H1 (cell line): Measurements from ENCODE around the gene CCDC33. TPM values are rescaled to one million over a fixed set of nuclear protein-coding genes. Genes with fewer than 3 reads are reported as not detected.
A peak's percentile ranks its signal among the peaks of the same experiment; 100 is the strongest.

Experiments used
- CTCF ChIA-PET: fragments of 300-600 bp; sonication (Branson Sonifier 250); formaldehyde crosslinking; loops from one replicate; lab custom pipeline; 2021; ENCODE audit not compliant: partially characterized antibody; lab: Charles Lee
- POLR2A ChIA-PET: fragments of 300-600 bp; sonication (Branson Sonifier 250); formaldehyde crosslinking; loops from one replicate; lab custom pipeline; 2021; ENCODE audit warnings: inconsistent platforms; ENCODE audit not compliant: partially characterized antibody; lab: Charles Lee
- DNase-seq, 2 experiments: peaks; one replicate each; pipeline versions ENCODE4 v3.0.0 to v3.0.0-alpha.2; 2010 to 2022; ENCODE audit warnings: low spot score in 2 of 2, low read depth in 1 of 2, mixed read lengths in 1 of 2
- FAIRE-seq: peaks from 2 replicates; lab custom pipeline; 2011; peaks lifted over from hg19 to GRCh38; lab: Jason Lieb, UNC
- H2AFZ ChIP-seq: 2 replicates; pipeline ENCODE4 v1.8.1; 2012; ENCODE audit warnings: low read length, inconsistent platforms
- H2AK5ac ChIP-seq: 2 replicates; pipeline ENCODE4 v1.6.1; 2013; ENCODE audit warnings: low read depth, low read length
- H2BK120ac ChIP-seq: replicated peaks from 2 replicates; pipeline ENCODE3; 2013; ENCODE audit warnings: low read depth, low read length, inconsistent platforms
- H2BK12ac ChIP-seq: 2 replicates; pipeline ENCODE4 v1.6.1; 2013; ENCODE audit warnings: low read depth, low read length
- H2BK15ac ChIP-seq: 2 replicates; pipeline ENCODE4 v1.6.1; 2013; ENCODE audit warnings: low read length
- H2BK20ac ChIP-seq: 2 replicates; pipeline ENCODE4 v1.6.1; 2013; ENCODE audit warnings: low read length
- H2BK5ac ChIP-seq: 2 replicates; pipeline ENCODE4 v1.6.1; 2013; ENCODE audit warnings: low read depth, low read length
- H3K14ac ChIP-seq: 2 replicates; pipeline ENCODE4 v1.6.1; 2013; ENCODE audit warnings: inconsistent platforms; ENCODE audit not compliant: insufficient read length
- H3K18ac ChIP-seq: 2 replicates; pipeline ENCODE4 v1.6.1; 2013; ENCODE audit warnings: low read length; ENCODE audit errors: extremely low read depth
- H3K23ac ChIP-seq: 2 replicates; pipeline ENCODE4 v1.6.1; 2013; ENCODE audit warnings: inconsistent platforms; ENCODE audit not compliant: insufficient read length
- H3K23me2 ChIP-seq: 2 replicates; pipeline ENCODE4 v1.6.1; 2013; ENCODE audit warnings: low read depth, low read length
- H3K27ac ChIP-seq: 2 replicates; pipeline ENCODE4 v1.6.1; 2011; ENCODE audit warnings: low read depth, low read length, inconsistent platforms
- H3K27me3 ChIP-seq, 4 experiments: replicated peaks in 1 of 4; 1 replicate in 1 of 4; 2 replicates in 3 of 4; pipeline versions ENCODE4 v1.6.1 to v1.8.1; 2011 to 2013; ENCODE audit warnings: low read length in 3 of 4, mild to moderate bottlenecking in 3 of 4, inconsistent platforms in 2 of 4, mixed read lengths in 2 of 4, moderate library complexity in 1 of 4; ENCODE audit not compliant: control insufficient read depth in 3 of 4, insufficient read depth in 3 of 4; ENCODE audit errors: extremely low read depth in 1 of 4
- H3K36me3 ChIP-seq, 4 experiments: 2 replicates each; pipeline versions ENCODE4 v1.6.1 to v1.8.1; 2011 to 2013; ENCODE audit warnings: mild to moderate bottlenecking in 4 of 4, low read length in 3 of 4, moderate library complexity in 2 of 4, control low read depth in 1 of 4, inconsistent platforms in 1 of 4; ENCODE audit not compliant: insufficient read depth in 4 of 4, control insufficient read depth in 2 of 4
- H3K4ac ChIP-seq: replicated peaks from 2 replicates; pipeline ENCODE3; 2013; ENCODE audit warnings: low read length, low read depth, mixed read lengths, inconsistent platforms; ENCODE audit not compliant: insufficient read length
- H3K4me1 ChIP-seq, 4 experiments: replicated peaks in 1 of 4; 1 replicate in 1 of 4; 2 replicates in 3 of 4; pipeline versions ENCODE4 v1.6.1 to v1.8.1; 2011 to 2013; ENCODE audit warnings: low read length in 3 of 4, inconsistent platforms in 2 of 4, mixed read lengths in 1 of 4; ENCODE audit not compliant: insufficient read depth in 4 of 4, control insufficient read depth in 3 of 4
- H3K4me2 ChIP-seq, 2 experiments: 2 replicates each; pipeline versions ENCODE4 v1.6.1 to v1.8.1; 2011 to 2013; ENCODE audit warnings: low read depth in 2 of 2, low read length in 2 of 2, control low read depth in 1 of 2, inconsistent platforms in 1 of 2, mild to moderate bottlenecking in 1 of 2; ENCODE audit not compliant: insufficient read depth in 1 of 2
- H3K4me3 ChIP-seq, 4 experiments: fragments of 200-600, 300-600 bp in 1 of 4; sonication (generic), shearing (Covaris generic), sonication (Bioruptor Twin) in 1 of 4; 2 replicates each; pipeline versions ENCODE4 v1.5.1 to v1.8.1; 2011 to 2016; ENCODE audit warnings: low read length in 4 of 4, low read depth in 3 of 4, control low read depth in 2 of 4, inconsistent platforms in 2 of 4, mild to moderate bottlenecking in 2 of 4, mixed read lengths in 1 of 4, moderate library complexity in 1 of 4; ENCODE audit not compliant: insufficient read depth in 2 of 4; ENCODE audit errors: extremely low read depth in 1 of 4
- H3K56ac ChIP-seq: replicated peaks from 2 replicates; pipeline ENCODE3; 2013; ENCODE audit warnings: low read depth, mild to moderate bottlenecking, mixed read lengths, low read length, inconsistent platforms; ENCODE audit not compliant: insufficient read length
- H3K79me1 ChIP-seq: 2 replicates; pipeline ENCODE4 v1.6.1; 2013; ENCODE audit warnings: low read depth, low read length, control low read depth
- H3K79me2 ChIP-seq, 2 experiments: 2 replicates each; pipeline versions ENCODE4 v1.6.1 to v1.8.1; 2012 to 2013; ENCODE audit warnings: low read length in 2 of 2, mild to moderate bottlenecking in 2 of 2, inconsistent platforms in 1 of 2; ENCODE audit not compliant: insufficient read depth in 2 of 2, control insufficient read depth in 1 of 2
- H3K9ac ChIP-seq, 4 experiments: replicated peaks in 1 of 4; 1 replicate in 1 of 4; 2 replicates in 3 of 4; pipeline versions ENCODE4 v1.6.1 to v1.8.1; 2011 to 2013; ENCODE audit warnings: low read depth in 3 of 4, low read length in 3 of 4, control low read depth in 2 of 4, mild to moderate bottlenecking in 2 of 4, moderate library complexity in 2 of 4, inconsistent platforms in 1 of 4; ENCODE audit errors: extremely low read depth in 1 of 4
- H3K9me3 ChIP-seq, 2 experiments: 2 replicates each; pipeline versions ENCODE4 v1.6.1 to v1.8.1; 2012 to 2013; ENCODE audit warnings: mild to moderate bottlenecking in 2 of 2, moderate library complexity in 2 of 2, control low read depth in 1 of 2, inconsistent platforms in 1 of 2, low read depth in 1 of 2, low read length in 1 of 2, mixed read lengths in 1 of 2; ENCODE audit not compliant: insufficient read depth in 2 of 2
- H4K20me1 ChIP-seq, 2 experiments: replicated peaks in 1 of 2; 2 replicates each; pipeline versions ENCODE3 to v1.8.1; 2011 to 2013; ENCODE audit warnings: inconsistent platforms in 2 of 2, low read length in 2 of 2, mild to moderate bottlenecking in 1 of 2; ENCODE audit not compliant: insufficient read depth in 2 of 2, control insufficient read depth in 1 of 2
- H4K5ac ChIP-seq: 2 replicates; pipeline ENCODE4 v1.6.1; 2013; ENCODE audit warnings: low read length, low read depth, mixed read lengths, inconsistent platforms; ENCODE audit not compliant: insufficient read length
- H4K8ac ChIP-seq: 2 replicates; pipeline ENCODE4 v1.8.0; 2013; ENCODE audit warnings: mild to moderate bottlenecking, moderate library complexity, low read length, inconsistent platforms; ENCODE audit not compliant: insufficient read depth; ENCODE audit errors: extremely low read depth
- H4K91ac ChIP-seq: replicated peaks from 2 replicates; pipeline ENCODE3; 2013; ENCODE audit warnings: low read length, mixed read lengths, inconsistent platforms; ENCODE audit not compliant: insufficient read length
- CBX5 ChIP-seq: fragments of 300-800, 300-1000 bp; sonication (generic); IDR thresholded peaks from 2 replicates; pipeline ENCODE4 v1.7.1; 2016; ENCODE audit warnings: antibody characterized with exemption, low read length, low read depth
- CREB1 ChIP-seq: IDR thresholded peaks from 2 replicates; pipeline ENCODE4 v1.6.1; 2012; ENCODE audit warnings: inconsistent platforms
- EP300 ChIP-seq, 2 experiments: IDR thresholded peaks; 1 replicate in 1 of 2; 2 replicates in 1 of 2; pipeline ENCODE4 v1.6.1; 2011 to 2012; ENCODE audit warnings: low read depth in 2 of 2, low read length in 2 of 2, mild to moderate bottlenecking in 2 of 2, borderline replicate concordance in 1 of 2, inconsistent platforms in 1 of 2, moderate library complexity in 1 of 2
- FOSL1 ChIP-seq: IDR thresholded peaks from 2 replicates; pipeline ENCODE4 v1.6.1; 2011; ENCODE audit warnings: mild to moderate bottlenecking, low read depth, low read length, moderate library complexity; ENCODE audit not compliant: insufficient read depth
- NRF1 ChIP-seq: IDR thresholded peaks from 2 replicates; pipeline ENCODE4 v1.6.1; 2011; ENCODE audit warnings: mild to moderate bottlenecking, low read depth, low read length, improper control_type of control experiment
- POLR2AphosphoS5 ChIP-seq: IDR thresholded peaks from 2 replicates; pipeline ENCODE4 v1.6.1; 2011; ENCODE audit warnings: low read depth, low read length
- POU5F1 ChIP-seq: IDR thresholded peaks from 2 replicates; pipeline ENCODE4 v1.6.1; 2011; ENCODE audit warnings: low read depth, mild to moderate bottlenecking, low read length, moderate library complexity
- RAD21 ChIP-seq, 2 experiments: IDR thresholded peaks in 1 of 2; conservative IDR thresholded peaks in 1 of 2; 2 replicates each; pipeline ENCODE4 v1.6.1; 2011; ENCODE audit warnings: low read depth in 2 of 2, low read length in 2 of 2, improper control_type of control experiment in 1 of 2, inconsistent platforms in 1 of 2, mild to moderate bottlenecking in 1 of 2, moderate library complexity in 1 of 2
- RNF2 ChIP-seq: fragments of 200-900, 300-1000 bp; sonication (generic); IDR thresholded peaks from 2 replicates; pipeline ENCODE4 v1.7.1; 2016; ENCODE audit warnings: borderline replicate concordance, low read depth, mild to moderate bottlenecking, antibody characterized with exemption, low read length; ENCODE audit not compliant: poor library complexity, severe bottlenecking; ENCODE audit errors: missing control alignments
- SIN3A ChIP-seq, 2 experiments: IDR thresholded peaks in 1 of 2; conservative IDR thresholded peaks in 1 of 2; 2 replicates each; pipeline ENCODE4 v1.6.1; 2011 to 2012; ENCODE audit warnings: low read length in 2 of 2, improper control_type of control experiment in 1 of 2, low read depth in 1 of 2, mild to moderate bottlenecking in 1 of 2
- SIRT6 ChIP-seq: IDR thresholded peaks from one replicate; pipeline ENCODE4 v1.7.1; 2012; ENCODE audit warnings: low read length, inconsistent platforms
- SP1 ChIP-seq: IDR thresholded peaks from 2 replicates; pipeline ENCODE4 v1.6.1; 2011; ENCODE audit warnings: low read depth, low read length
- SP2 ChIP-seq: IDR thresholded peaks from 2 replicates; pipeline ENCODE4 v1.6.1; 2012; ENCODE audit warnings: mild to moderate bottlenecking, low read length, inconsistent platforms
- TAF1 ChIP-seq: IDR thresholded peaks from 2 replicates; pipeline ENCODE4 v1.6.1; 2011; ENCODE audit warnings: mild to moderate bottlenecking, low read depth, low read length
- WGBS, 2 experiments: shearing (Covaris generic) in 1 of 2; methylation state at CpG; one replicate each; pipeline versions ENCODE4 v1.1.6 to v1.1.7; 2013 to 2015; ENCODE audit warnings: low lambda C conversion rate in 2 of 2, mixed read lengths in 2 of 2, inconsistent platforms in 1 of 2, low coverage in 1 of 2, missing lambda C conversion rate in 1 of 2; ENCODE audit not compliant: insufficient replicate concordance in 2 of 2, insufficient coverage in 1 of 2, insufficient read length in 1 of 2; ENCODE audit errors: extremely low coverage in 1 of 2, missing lambda C conversion rate in 1 of 2; 5-methylcytosine and 5-hydroxymethylcytosine counted together
- polyA plus RNA-seq, 7 experiments: library from polyadenylated mRNA; depleted of rRNA in 3 of 7; stranded (reverse) in 5 of 7; unstranded in 2 of 7; fragments of >200 nt in 5 of 7; fragments of 200-250 nt in 2 of 7; gene quantifications; 1 replicate in 5 of 7; 2 replicates in 1 of 7; 4 replicates in 1 of 7; pipeline versions ENCODE4 v1.2.1 to v1.2.3, GENCODE V29; 2011 to 2013; ENCODE audit warnings: missing spikeins in 2 of 7, mixed read lengths in 2 of 7
- total RNA-seq: library from RNA; stranded (reverse); fragmentation: NEBNext Ultra II Directional; extraction: Animal tissue kit (Norgen Biotek cat#: 25700); gene quantifications from 2 replicates; pipeline ENCODE4 v1.2.1, GENCODE V29; 2021

CCDC33 gene
- total and polyA plus RNA-seq, 2 of the 8 experiments (the other 6 are each of a cell fraction or from before 2014, with no cell fraction given) = 2.0 to 2.7 TPM

DNA sequence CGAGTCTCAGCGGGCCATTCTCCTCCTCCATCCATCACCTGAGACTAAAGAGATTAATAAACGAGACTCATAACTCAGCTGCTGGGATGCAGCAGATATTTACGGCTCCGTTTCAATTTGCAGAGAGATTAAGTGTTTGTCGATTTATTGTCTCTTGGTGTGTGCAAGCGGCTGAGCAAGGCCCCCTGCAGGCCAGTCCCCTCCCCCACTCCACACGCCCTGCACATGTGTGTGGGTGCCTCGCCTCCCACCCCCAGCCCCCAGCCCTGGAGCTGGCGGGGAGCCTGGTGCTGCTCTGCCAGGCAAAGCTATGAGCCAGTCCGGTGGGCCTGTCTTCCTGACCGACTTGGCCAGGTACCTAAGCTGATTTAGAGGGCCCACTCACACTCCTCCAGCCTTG lies 68.3 kb downstream of the CCDC33 start:
- Histone ChIP-seq H3K9me3 (no peaks in the 10 kb centered on the region), H3K4me1 (peaks cover 11 to 58% (median 34%) of the 10 kb centered on the region in 4 experiments)
- no peak for DNase-seq
- TF ChIP-seq CBX5 (no peak), SIN3A (conservative IDR thresholded peaks at IDR 0.05 in 1 of 2, IDR thresholded peaks at IDR 0.05 in 1 of 2; ENCODE audit: low read depth in 1 of 2, low read length in 2 of 2) (no peak), TAF1 (no peak), RNF2 (no peak), POU5F1 (no peak), CREB1 (no peak), EP300 (IDR thresholded peaks at IDR 0.05; ENCODE audit: borderline replicate concordance in 1 of 2, low read depth in 2 of 2, low read length in 2 of 2) (no peak), FOSL1 (no peak), SP2 (no peak), NRF1 (no peak), SIRT6 (no peak), POLR2AphosphoS5 (no peak), RAD21 (IDR thresholded peaks at IDR 0.05 in 1 of 2, conservative IDR thresholded peaks at IDR 0.05 in 1 of 2; ENCODE audit: low read depth in 2 of 2, low read length in 2 of 2) (no peak), SP1 (no peak)

More for the DNA sequence above, 68.3 kb downstream of the CCDC33 start:
- Histone ChIP-seq H3K27me3 (peaks cover 2 to 30% (median 24%) of the 10 kb centered on the region in 4 experiments; a peak in 6 of 7 replicates), H3K79me1 (no peaks in the 10 kb centered on the region), H3K9ac (no peak overlapping the region), H3K14ac (no peak overlapping the region), H4K91ac (no peak overlapping the region), H3K4me2 (0 out of 4 replicates have a peak overlapping the region, but pooled peaks of 1 of the 2 experiments have one; percentile 14), H3K27ac (no peak overlapping the region), H3K36me3 (no peaks in the 10 kb centered on the region), H4K8ac (no peak overlapping the region), H3K4me3 (no peak overlapping the region), H3K56ac (no peak overlapping the region), H3K23ac (no peak overlapping the region), H4K20me1 (no peaks in the 10 kb centered on the region), H3K79me2 (no peaks in the 10 kb centered on the region), H2BK120ac (no peak overlapping the region), H2AK5ac (no peak overlapping the region), H3K18ac (no peak overlapping the region), H2BK5ac (no peak overlapping the region), H2BK20ac (no peak overlapping the region), H3K4ac (no peak overlapping the region), H3K23me2 (no peaks in the 10 kb centered on the region), H2BK12ac (no peak overlapping the region), H2AFZ (no peak overlapping the region), H2BK15ac (0 out of 2 replicates have a peak overlapping the region, but pooled peaks have one; percentile 8), H4K5ac (no peak overlapping the region)
- POLR2A ChIA-PET = interaction anchor here (1.1 to 1.9 kb wide), 2 partner anchors 10 to 18 kb away, joined by 3 to 6 read pairs; no protein-coding TSS in a partner anchor
- 67% methylated on average over 12 of the region's 12 CpGs; no CpG with 5 or more reads in 1 of the 2 experiments for WGBS, 2 experiments
- CTCF ChIA-PET = interaction anchor here (0.6 to 8.1 kb wide), 24 partner anchors 13 to 301 kb away, joined by 3 to 117 read pairs (median 4); partner anchors contain the start of genes ISLR2 and STRA6
- no peak for FAIRE-seq
